WTC11 (cell line): Measurements from ENCODE around the gene HDHD5. TPM values are rescaled to one million over a fixed set of nuclear protein-coding genes. Genes with fewer than 3 reads are reported as not detected.
A peak's percentile ranks its signal among the peaks of the same experiment; 100 is the strongest.

ENCODE experiments used
- ATAC-seq: fragments of 200-7000 bp; cut with Tn5 transposase; 2 replicates; pipeline ENCODE4 v1.10.0; 2021; ENCODE audit warnings: mild to moderate bottlenecking, moderate library complexity
- CTCF ChIA-PET: fragments of 300-600 bp; sonication (Branson Sonifier 250); formaldehyde crosslinking; loops from one replicate; lab custom pipeline; 2021; ENCODE audit warnings: antibody characterized with exemption; lab: Charles Lee
- POLR2A ChIA-PET: fragments of 350-600 bp; sonication (Branson Sonifier 250); formaldehyde crosslinking; loops from one replicate; lab custom pipeline; 2021; ENCODE audit warnings: antibody characterized with exemption; lab: Charles Lee
- DNase-seq: peaks from one replicate; pipeline ENCODE4 v3.0.0; 2021; ENCODE audit warnings: low spot score
- H3K27ac Mint-ChIP-seq: 2 replicates; pipeline ENCODE4 v1.8.0; 2021; ENCODE audit warnings: mixed read lengths
- H3K27me3 Mint-ChIP-seq: 2 replicates; pipeline ENCODE4 v1.8.0; 2021; ENCODE audit warnings: low read depth, mild to moderate bottlenecking, moderate library complexity, mixed read lengths
- H3K36me3 Mint-ChIP-seq: 2 replicates; pipeline ENCODE4 v1.8.0; 2021; ENCODE audit warnings: mixed read lengths
- H3K4me1 Mint-ChIP-seq: 2 replicates; pipeline ENCODE4 v1.8.0; 2022; ENCODE audit warnings: mixed read lengths
- H3K4me3 Mint-ChIP-seq: 2 replicates; pipeline ENCODE4 v1.8.0; 2021; ENCODE audit warnings: mild to moderate bottlenecking, moderate library complexity, mixed read lengths
- H3K9me3 Mint-ChIP-seq: 2 replicates; pipeline ENCODE4 v1.8.0; 2021; ENCODE audit warnings: mixed read lengths
- ARID4B ChIP-seq: sonication (generic); formaldehyde crosslinking; IDR thresholded peaks from 2 replicates; pipeline ENCODE4 v1.8.0; 2023; ENCODE audit warnings: missing genetic modification reagents, mild to moderate bottlenecking, borderline replicate concordance
- ATF3 ChIP-seq: sonication (generic); formaldehyde crosslinking; conservative IDR thresholded peaks from 2 replicates; pipeline ENCODE4 v1.8.1; 2022; ENCODE audit warnings: mild to moderate bottlenecking, missing genetic modification reagents
- CREM ChIP-seq: sonication (generic); formaldehyde crosslinking; IDR thresholded peaks from 2 replicates; pipeline ENCODE4 v1.8.1; 2022; ENCODE audit warnings: mild to moderate bottlenecking, missing genetic modification reagents, moderate library complexity
- E2F4 ChIP-seq: sonication (generic); formaldehyde crosslinking; IDR thresholded peaks from 2 replicates; pipeline ENCODE4 v1.8.1; 2022; ENCODE audit warnings: low read depth, mild to moderate bottlenecking, moderate library complexity, missing genetic modification reagents, borderline replicate concordance
- ERG ChIP-seq: fragments of 250-450 bp; sonication (Bioruptor Pico); IDR thresholded peaks from 2 replicates; pipeline ENCODE4 v1.8.0; 2021; ENCODE audit warnings: mild to moderate bottlenecking
- FOXP1 ChIP-seq: sonication (generic); formaldehyde crosslinking; IDR thresholded peaks from 2 replicates; pipeline ENCODE4 v1.8.0; 2022; ENCODE audit warnings: missing genetic modification reagents, mild to moderate bottlenecking, moderate library complexity, borderline replicate concordance
- GABPB1 ChIP-seq: sonication (generic); formaldehyde crosslinking; IDR thresholded peaks from 2 replicates; pipeline ENCODE4 v1.8.1; 2023; ENCODE audit warnings: mild to moderate bottlenecking, missing genetic modification reagents
- HMGA2 ChIP-seq: fragments of 250-450 bp; sonication (Bioruptor Pico); IDR thresholded peaks from 2 replicates; pipeline ENCODE4 v1.4.0; 2021; ENCODE audit warnings: mild to moderate bottlenecking, moderate library complexity
- JAZF1 ChIP-seq: fragments of 250-450 bp; sonication (Bioruptor Pico); IDR thresholded peaks from 2 replicates; pipeline ENCODE4 v1.9.0; 2021; ENCODE audit warnings: moderate library complexity, mild to moderate bottlenecking, inconsistent platforms
- MXD4 ChIP-seq: fragments of 250-450 bp; sonication (Bioruptor Pico); IDR thresholded peaks from 2 replicates; pipeline ENCODE4 v1.8.0; 2021; ENCODE audit warnings: mild to moderate bottlenecking, moderate library complexity, borderline replicate concordance
- MYBL2 ChIP-seq: sonication (generic); formaldehyde crosslinking; IDR thresholded peaks from 2 replicates; pipeline ENCODE4 v1.8.1; 2023; ENCODE audit warnings: mild to moderate bottlenecking, moderate library complexity, missing genetic modification reagents
- NFYB ChIP-seq: sonication (generic); formaldehyde crosslinking; conservative IDR thresholded peaks from 2 replicates; pipeline ENCODE4 v1.8.0; 2022; ENCODE audit warnings: low read depth, missing genetic modification reagents
- SMAD3 ChIP-seq: sonication (generic); formaldehyde crosslinking; IDR thresholded peaks from 2 replicates; pipeline ENCODE4 v1.8.0; 2022; ENCODE audit warnings: missing genetic modification reagents, mild to moderate bottlenecking, borderline replicate concordance
- SOX15 ChIP-seq: fragments of 250-450 bp; sonication (Bioruptor Pico); IDR thresholded peaks from 2 replicates; pipeline ENCODE4 v1.9.0; 2021; ENCODE audit warnings: mild to moderate bottlenecking
- TCF7 ChIP-seq: sonication (generic); formaldehyde crosslinking; IDR thresholded peaks from 2 replicates; pipeline ENCODE4 v1.8.0; 2022; ENCODE audit warnings: mild to moderate bottlenecking, low read depth, missing genetic modification reagents, moderate library complexity
- TEAD4 ChIP-seq: sonication (generic); formaldehyde crosslinking; IDR thresholded peaks from 2 replicates; pipeline ENCODE4 v1.8.0; 2022; ENCODE audit warnings: mild to moderate bottlenecking, missing genetic modification reagents
- TP53 ChIP-seq: sonication (generic); formaldehyde crosslinking; IDR thresholded peaks from 2 replicates; pipeline ENCODE4 v1.8.1; 2023; ENCODE audit warnings: mild to moderate bottlenecking, missing genetic modification reagents
- ZNF416 ChIP-seq: fragments of 250-450 bp; sonication (Bioruptor Pico); IDR thresholded peaks from 2 replicates; pipeline ENCODE4 v1.9.0; 2021; ENCODE audit warnings: mild to moderate bottlenecking, inconsistent platforms
- ZNF671 ChIP-seq: fragments of 250-450 bp; sonication (Bioruptor Pico); IDR thresholded peaks from 2 replicates; pipeline ENCODE4 v1.8.0; 2021; ENCODE audit warnings: mild to moderate bottlenecking
- ZSCAN18 ChIP-seq: fragments of 250-450 bp; sonication (Bioruptor Pico); IDR thresholded peaks from 2 replicates; pipeline ENCODE4 v2.1.2; 2022; ENCODE audit warnings: mild to moderate bottlenecking, moderate library complexity
- total RNA-seq: library from RNA; stranded (reverse); gene quantifications from 3 replicates; pipeline ENCODE4 v1.2.3, GENCODE V29; 2021

HDHD5 gene
- total RNA-seq, 1 experiment from 2014 or later = 84.0 TPM

- H3K36me3 Mint-ChIP-seq = peaks cover 59% of the 10 kb centered on the region
Observed at GRCh38 chr22:17140826-17141766, 18.0 kb downstream of the HDHD5 start.

GRCh38 chr22:17140022-17140421, 19.1 kb downstream of the HDHD5 start:
- Mint-ChIP-seq H3K4me3 (no peak overlapping the region), H3K27me3 (no peaks in the 10 kb centered on the region), H3K4me1 (0 out of 2 replicates have a peak, but pooled peaks cover 2% of the 10 kb centered on the region), H3K9me3 (no peaks in the 10 kb centered on the region), H3K36me3 (peaks cover 56% of the 10 kb centered on the region), H3K27ac (no peak overlapping the region)
- TF ChIP-seq TCF7 (CRISPR knock-in tag) (no peak), SOX15 (CRISPR knock-in tag) (no peak)
- CTCF ChIA-PET = interaction anchor here (0.7 kb wide), 1 partner anchor 25 kb away, joined by 5 read pairs; no protein-coding TSS in a partner anchor
- POLR2A ChIA-PET = no interaction called here
- DNase-seq = no peak
- no peak for ATAC-seq

More at GRCh38 chr22:17140826-17141766, 18.0 kb downstream of the HDHD5 start:
- ChIA-PET POLR2A (no interaction called here), CTCF (interaction anchor here (0.6 kb wide), 1 partner anchor 10 kb away, joined by 3 read pairs; no protein-coding TSS in a partner anchor)
- ATAC-seq = no peak
- Mint-ChIP-seq H3K27me3 (no peaks in the 10 kb centered on the region), H3K4me3 (no peak overlapping the region)
- TF ChIP-seq ZNF671 (CRISPR knock-in tag) = no peak
- no peak for TF ChIP-seq TCF7 (CRISPR knock-in tag)
- TF ChIP-seq JAZF1 (CRISPR knock-in tag) = no peak
- no peak for TF ChIP-seq ZNF416 (CRISPR knock-in tag)
- TF ChIP-seq TP53 (CRISPR knock-in tag) = no peak
- TF ChIP-seq FOXP1 = no peak
- TF ChIP-seq HMGA2 (CRISPR knock-in tag) = no peak
- TF ChIP-seq ARID4B (CRISPR knock-in tag) = no peak
- no peak for TF ChIP-seq E2F4 (CRISPR knock-in tag)
- TF ChIP-seq TEAD4 (CRISPR knock-in tag) = no peak
- TF ChIP-seq SMAD3 = no peak
- TF ChIP-seq MYBL2 = no peak
- TF ChIP-seq ATF3 = no peak
- TF ChIP-seq, all 79 proteins: peak for 0
- H3K4me1 Mint-ChIP-seq = no peaks in the 10 kb centered on the region
- no peak overlapping the region for H3K27ac Mint-ChIP-seq
- DNase-seq = no peak
- H3K9me3 Mint-ChIP-seq = no peaks in the 10 kb centered on the region

GRCh38 chr22:17138513-17138912, 20.6 kb downstream of the HDHD5 start:
- POLR2A ChIA-PET = no interaction called here
- Mint-ChIP-seq H3K27me3 (no peaks in the 10 kb centered on the region), H3K4me3 (no peak overlapping the region), H3K9me3 (no peaks in the 10 kb centered on the region), H3K27ac (peak overlapping the region; percentile 94; the same call in 1 of the 2 replicates)
- CTCF ChIA-PET = interaction anchor here (0.6 to 1.5 kb wide), 3 partner anchors 19 to 137 kb away, joined by 3 to 7 read pairs (median 4); no protein-coding TSS in a partner anchor
- no peak for ATAC-seq
- TF ChIP-seq SOX15 (CRISPR knock-in tag) (no peak), ERG (CRISPR knock-in tag) (no peak), ZSCAN18 (CRISPR knock-in tag) (no peak), CREM (CRISPR knock-in tag) (no peak), FOXP1 (no peak), TP53 (CRISPR knock-in tag) (no peak), NFYB (CRISPR knock-in tag) (no peak), MXD4 (CRISPR knock-in tag) (no peak), GABPB1 (CRISPR knock-in tag) (no peak)
- TF ChIP-seq, all 79 proteins: peak for 0
- 0 out of 2 replicates have a peak, but pooled peaks cover 2% of the 10 kb centered on the region for H3K4me1 Mint-ChIP-seq
- DNase-seq = no peak
- H3K36me3 Mint-ChIP-seq = peaks cover 48% of the 10 kb centered on the region
